Measurements from ENCODE around the gene GRSF1. TPM values are rescaled to one million over a fixed set of nuclear protein-coding genes. Genes with fewer than 3 reads are reported as not detected.

Gene GRSF1
- total RNA-seq, 1 experiment from 2014 or later: 108 TPM

- no CpG with 5 or more reads among the region's 5 CpGs for WGBS (ENCODE audit: extremely low coverage, insufficient read length, low lambda C conversion rate)
- no peaks in the 10 kb centered on the region; the same call in 1 of the 2 replicates for H3K27me3 Mint-ChIP-seq (ENCODE audit: low read depth)
- peaks cover 0 to 5% (median 4%) of the 10 kb centered on the region in 3 experiments; a peak in 2 of 7 replicates for H3K36me3 Mint-ChIP-seq (ENCODE audit: insufficient read depth in 1 of 3, low read depth in 3 of 3)
- no peaks in the 10 kb centered on the region for H3K4me1 Mint-ChIP-seq
- Histone ChIP-seq H3K56ac (ENCODE audit: insufficient read length, low read depth, low read length) (no peak overlapping the region), H2BK120ac (ENCODE audit: low read depth, low read length, poor library complexity, severe bottlenecking) (no peak overlapping the region), H2AFZ (ENCODE audit: low read length) (no peak overlapping the region), H2BK15ac (ENCODE audit: low read depth, low read length) (no peak overlapping the region), H4K8ac (replicated peaks; ENCODE audit: insufficient read length, low read depth, low read length) (no peak overlapping the region), H2BK5ac (ENCODE audit: insufficient read length, low read length) (no peak overlapping the region), H4K91ac (ENCODE audit: insufficient read length, low read depth, low read length) (no peak overlapping the region), H4K5ac (ENCODE audit: insufficient read length, low read depth, low read length) (no peak overlapping the region), H3K79me1 (ENCODE audit: insufficient read depth, low read depth, low read length, poor library complexity, severe bottlenecking) (no peaks in the 10 kb centered on the region), H3K4me2 (ENCODE audit: insufficient read depth, insufficient read length, low read length) (no peak overlapping the region), H3K23me2 (ENCODE audit: insufficient read length, low read depth, low read length, poor library complexity, severe bottlenecking) (no peaks in the 10 kb centered on the region), H3K4ac (ENCODE audit: low read depth, low read length) (no peak overlapping the region), H3K9me3 (ENCODE audit: control insufficient read depth, low read depth, low read length) (no peaks in the 10 kb centered on the region), H3K27me3 (ENCODE audit: insufficient read depth, low read length) (no peaks in the 10 kb centered on the region), H3K4me1 (ENCODE audit: insufficient read depth, low read length) (no peaks in the 10 kb centered on the region), H4K20me1 (ENCODE audit: control insufficient read depth, insufficient read depth, insufficient read length) (no peaks in the 10 kb centered on the region), H3K79me2 (ENCODE audit: insufficient read depth, low read length) (no peaks in the 10 kb centered on the region), H3K9ac (ENCODE audit: extremely low read depth, insufficient read length, low read length) (no peak overlapping the region), H3K27ac (ENCODE audit: insufficient read length, low read depth, low read length) (no peak overlapping the region), H2BK20ac (ENCODE audit: low read depth, low read length, poor library complexity, severe bottlenecking) (no peak overlapping the region), H2AK5ac (ENCODE audit: insufficient read length, low read length) (no peak overlapping the region), H3K23ac (ENCODE audit: insufficient read length, low read depth, low read length) (no peak overlapping the region), H2BK12ac (ENCODE audit: insufficient read length, low read depth, low read length) (no peak overlapping the region), H3T11ph (ENCODE audit: low read length) (no peak overlapping the region), H3K14ac (ENCODE audit: insufficient read depth, low read length) (no peak overlapping the region), H3K18ac (ENCODE audit: insufficient read length, low read depth, low read length) (no peak overlapping the region)
- no peak overlapping the region for H3K4me3 Mint-ChIP-seq
- H3K27ac Mint-ChIP-seq: peak overlapping the region in 1 of 3 experiments; percentile 1; a peak in 1 of 7 replicates
- DNase-seq: no peak
- TF ChIP-seq CTCF (conservative IDR thresholded peaks at IDR 0.05): no peak
- no peaks in the 10 kb centered on the region for H3K9me3 Mint-ChIP-seq
Observed at GRCh38 chr4:70802928-70803580, 36.6 kb downstream of the GRSF1 start.
